Measurements from ENCODE around the gene KRT7. TPM values are rescaled to one million over a fixed set of nuclear protein-coding genes. Genes with fewer than 3 reads are reported as not detected.

KRT7 gene
- total RNA-seq, 2 donors from 2014 or later, result 69.2 to 196 TPM

DNA sequence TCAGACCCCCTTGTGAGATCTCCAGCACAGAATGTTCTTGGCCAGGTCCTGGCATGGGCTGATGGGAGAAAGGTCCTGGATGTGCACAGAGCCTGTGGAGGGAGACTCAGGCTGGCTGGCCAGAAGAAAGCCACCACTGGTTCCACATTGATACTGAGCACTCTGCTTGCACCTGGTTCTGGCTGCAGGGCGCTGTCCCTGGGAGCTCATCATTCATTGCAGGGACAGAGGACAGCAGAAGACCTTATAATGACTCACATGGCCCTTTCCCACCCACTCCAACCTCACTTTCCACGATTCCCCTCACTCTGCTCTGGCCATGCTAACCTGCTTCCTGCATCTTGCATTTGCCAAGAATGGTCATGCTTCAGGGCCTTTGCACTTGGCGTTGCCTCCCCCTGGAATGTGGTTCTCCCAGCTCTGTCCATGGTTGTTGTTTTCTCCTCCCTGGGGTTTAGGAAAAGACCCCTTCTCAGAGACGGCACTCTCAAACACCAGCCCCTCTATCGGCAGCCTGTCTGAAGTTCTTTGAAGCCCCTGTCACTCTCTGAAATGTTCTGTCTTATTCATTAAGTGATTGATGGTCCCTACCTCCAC is 10.3 kb downstream of the KRT7 start:
- H3K27ac ChIP-seq, result peak overlapping the region; percentile 92 to 99 (median 95)
- H3K36me3 ChIP-seq (replicated peaks in 1 of 2; ENCODE audit: insufficient read depth in 1 of 2, low read depth in 2 of 2), result no peaks in the 10 kb centered on the region
- WGBS, 2 donors, result 59 to 61% methylated on average over 5 of the region's 5 CpGs
- H3K4me3 ChIP-seq, result no peak overlapping the region
- peaks cover 74% of the 10 kb centered on the region for H3K4me1 ChIP-seq
- peak in 3 of 4 donors; percentile 45 to 57 (median 52) for DNase-seq
- no peak for ATAC-seq
- no peaks in the 10 kb centered on the region for H3K9me3 ChIP-seq
- intact Hi-C loops (cut with DNase I), result no loop called here
- H3K27me3 ChIP-seq, result no peaks in the 10 kb centered on the region
- no peak for TF ChIP-seq POLR2A (IDR thresholded peaks at IDR 0.05)
- TF ChIP-seq, protein P1, sequence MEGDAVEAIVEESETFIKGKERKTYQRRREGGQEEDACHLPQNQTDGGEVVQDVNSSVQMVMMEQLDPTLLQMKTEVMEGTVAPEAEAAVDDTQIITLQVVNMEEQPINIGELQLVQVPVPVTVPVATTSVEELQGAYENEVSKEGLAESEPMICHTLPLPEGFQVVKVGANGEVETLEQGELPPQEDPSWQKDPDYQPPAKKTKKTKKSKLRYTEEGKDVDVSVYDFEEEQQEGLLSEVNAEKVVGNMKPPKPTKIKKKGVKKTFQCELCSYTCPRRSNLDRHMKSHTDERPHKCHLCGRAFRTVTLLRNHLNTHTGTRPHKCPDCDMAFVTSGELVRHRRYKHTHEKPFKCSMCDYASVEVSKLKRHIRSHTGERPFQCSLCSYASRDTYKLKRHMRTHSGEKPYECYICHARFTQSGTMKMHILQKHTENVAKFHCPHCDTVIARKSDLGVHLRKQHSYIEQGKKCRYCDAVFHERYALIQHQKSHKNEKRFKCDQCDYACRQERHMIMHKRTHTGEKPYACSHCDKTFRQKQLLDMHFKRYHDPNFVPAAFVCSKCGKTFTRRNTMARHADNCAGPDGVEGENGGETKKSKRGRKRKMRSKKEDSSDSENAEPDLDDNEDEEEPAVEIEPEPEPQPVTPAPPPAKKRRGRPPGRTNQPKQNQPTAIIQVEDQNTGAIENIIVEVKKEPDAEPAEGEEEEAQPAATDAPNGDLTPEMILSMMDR (IDR thresholded peaks at IDR 0.05), result no peak

DNA sequence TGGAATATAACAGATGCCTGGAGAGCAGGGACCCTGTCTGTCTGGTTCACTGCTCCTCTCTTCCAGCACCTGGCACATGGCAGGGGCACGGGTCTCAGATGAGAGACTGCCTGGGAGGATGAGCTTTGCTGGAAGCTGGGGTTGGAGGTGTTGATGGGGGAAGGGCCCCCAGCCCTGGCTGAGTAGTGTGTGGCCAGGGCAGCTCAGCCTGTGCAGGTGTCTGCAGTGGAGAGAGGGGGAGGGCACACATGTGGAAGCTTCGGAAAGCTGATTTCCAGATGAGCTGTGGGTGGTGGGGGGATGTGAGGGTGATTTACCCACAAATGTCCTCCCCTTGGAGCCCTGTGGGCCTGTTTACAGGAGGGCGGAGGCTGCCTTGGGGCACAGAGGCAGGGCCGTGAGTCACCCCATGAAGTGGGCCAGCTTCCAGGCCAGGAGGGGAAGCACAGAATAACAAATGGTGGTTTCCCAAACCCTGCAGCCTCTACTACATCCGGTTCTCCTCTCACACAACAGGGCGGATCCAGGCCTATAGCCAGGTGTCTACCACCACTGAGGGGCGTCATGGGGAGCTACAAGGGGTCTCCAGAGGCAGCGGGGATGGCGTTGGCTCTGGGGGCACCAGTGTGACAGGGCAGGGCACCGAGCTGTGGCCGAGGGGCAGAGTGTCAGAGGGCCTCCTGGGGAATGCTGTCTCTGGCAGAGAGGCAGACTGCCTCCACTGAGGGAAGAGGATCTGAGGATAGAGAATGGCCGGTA is 11.0 kb downstream of the KRT7 start:
- Histone ChIP-seq H3K4me1 (peaks cover 77% of the 10 kb centered on the region), H3K4me3 (no peak overlapping the region), H3K27me3 (no peaks in the 10 kb centered on the region), H3K9me3 (no peaks in the 10 kb centered on the region), H3K36me3 (replicated peaks in 1 of 2; ENCODE audit: insufficient read depth in 1 of 2, low read depth in 2 of 2) (no peaks in the 10 kb centered on the region), H3K27ac (peak overlapping the region; percentile 92 to 99 (median 95))
- peak; percentile 65 to 74 (median 69) for TF ChIP-seq POLR2A (IDR thresholded peaks at IDR 0.05)
- TF ChIP-seq, protein P1 (IDR thresholded peaks at IDR 0.05), result no peak
- peak; percentile 94 to 98 (median 96) for DNase-seq
- intact Hi-C loops (cut with DNase I), result no loop called here
- whole genome bisulfite sequencing, 2 donors, result 26% methylated on average over 8 to 12 of the region's 12 CpGs
- peak; percentile 72 for ATAC-seq

- ATAC-seq (no peak), DNase-seq (peak in 3 of 4 donors; percentile 46 to 63 (median 58))
- 61 to 85% methylated on average over 3 of the region's 3 CpGs for WGBS, 2 donors
- Histone ChIP-seq H3K36me3 (replicated peaks in 1 of 2; ENCODE audit: insufficient read depth in 1 of 2, low read depth in 2 of 2) (no peaks in the 10 kb centered on the region), H3K9me3 (no peaks in the 10 kb centered on the region), H3K27ac (peak overlapping the region; percentile 92 to 99 (median 95)), H3K27me3 (no peaks in the 10 kb centered on the region), H3K4me1 (peaks cover 77% of the 10 kb centered on the region), H3K4me3 (no peak overlapping the region)
- TF ChIP-seq, protein P1 (IDR thresholded peaks at IDR 0.05), result no peak
- no peak for TF ChIP-seq POLR2A (IDR thresholded peaks at IDR 0.05)
- intact Hi-C loops (cut with DNase I), result no loop called here
Measured at GRCh38 chr12:52244615-52244994, 11.6 kb downstream of the KRT7 start.

DNA sequence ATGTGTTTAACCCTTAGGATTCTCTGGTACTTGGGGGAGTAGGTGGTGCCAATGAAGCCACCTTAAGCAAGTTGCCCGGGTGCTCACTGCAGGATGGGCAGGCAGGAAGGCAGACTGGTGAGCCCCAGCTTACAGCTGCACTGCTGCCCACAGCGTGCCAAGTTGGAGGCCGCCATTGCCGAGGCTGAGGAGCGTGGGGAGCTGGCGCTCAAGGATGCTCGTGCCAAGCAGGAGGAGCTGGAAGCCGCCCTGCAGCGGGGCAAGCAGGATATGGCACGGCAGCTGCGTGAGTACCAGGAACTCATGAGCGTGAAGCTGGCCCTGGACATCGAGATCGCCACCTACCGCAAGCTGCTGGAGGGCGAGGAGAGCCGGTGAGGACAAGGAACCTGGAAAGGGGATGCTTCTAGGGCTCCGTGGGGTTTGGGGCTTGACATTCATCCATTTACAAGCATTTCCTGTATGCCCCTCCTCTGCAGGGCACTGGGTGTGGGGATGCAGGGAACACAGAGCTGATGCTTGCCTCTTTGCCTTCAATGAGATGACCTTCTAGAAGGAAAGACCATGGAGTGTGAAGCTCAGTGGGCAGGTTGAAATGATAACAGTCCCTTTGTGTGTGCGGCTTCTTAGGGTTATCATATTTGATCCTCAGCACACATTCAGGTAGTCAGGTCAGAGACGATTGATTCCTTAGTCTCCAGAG is 12.4 kb downstream of the KRT7 start:
- H3K9me3 ChIP-seq, result no peaks in the 10 kb centered on the region
- peaks cover 81% of the 10 kb centered on the region for H3K4me1 ChIP-seq
- ATAC-seq (no peak), DNase-seq (peak; percentile 75 to 80 (median 76))
- no peaks in the 10 kb centered on the region for H3K36me3 ChIP-seq (replicated peaks in 1 of 2; ENCODE audit: insufficient read depth in 1 of 2, low read depth in 2 of 2)
- no peak overlapping the region for H3K4me3 ChIP-seq
- H3K27me3 ChIP-seq, result no peaks in the 10 kb centered on the region
- WGBS, 2 donors, result 78 to 79% methylated on average over 6 to 15 of the region's 20 CpGs
- H3K27ac ChIP-seq, result peak overlapping the region; percentile 92 to 99 (median 95)
- intact Hi-C loops (cut with DNase I), result no loop called here
- peak in 2 of 3 donors; percentile 21 to 31 for TF ChIP-seq POLR2A (IDR thresholded peaks at IDR 0.05)
- TF ChIP-seq, protein P1 (IDR thresholded peaks at IDR 0.05), result no peak

All from body of pancreas (tissue), 4 donors.